ENCODE data around the gene CBS.
"Not testable (repeated sequence)": the region's sequence is repeated elsewhere in the genome, so short reads cannot be mapped to it uniquely, and the experiment has no call there.

The CBS gene

DNA sequence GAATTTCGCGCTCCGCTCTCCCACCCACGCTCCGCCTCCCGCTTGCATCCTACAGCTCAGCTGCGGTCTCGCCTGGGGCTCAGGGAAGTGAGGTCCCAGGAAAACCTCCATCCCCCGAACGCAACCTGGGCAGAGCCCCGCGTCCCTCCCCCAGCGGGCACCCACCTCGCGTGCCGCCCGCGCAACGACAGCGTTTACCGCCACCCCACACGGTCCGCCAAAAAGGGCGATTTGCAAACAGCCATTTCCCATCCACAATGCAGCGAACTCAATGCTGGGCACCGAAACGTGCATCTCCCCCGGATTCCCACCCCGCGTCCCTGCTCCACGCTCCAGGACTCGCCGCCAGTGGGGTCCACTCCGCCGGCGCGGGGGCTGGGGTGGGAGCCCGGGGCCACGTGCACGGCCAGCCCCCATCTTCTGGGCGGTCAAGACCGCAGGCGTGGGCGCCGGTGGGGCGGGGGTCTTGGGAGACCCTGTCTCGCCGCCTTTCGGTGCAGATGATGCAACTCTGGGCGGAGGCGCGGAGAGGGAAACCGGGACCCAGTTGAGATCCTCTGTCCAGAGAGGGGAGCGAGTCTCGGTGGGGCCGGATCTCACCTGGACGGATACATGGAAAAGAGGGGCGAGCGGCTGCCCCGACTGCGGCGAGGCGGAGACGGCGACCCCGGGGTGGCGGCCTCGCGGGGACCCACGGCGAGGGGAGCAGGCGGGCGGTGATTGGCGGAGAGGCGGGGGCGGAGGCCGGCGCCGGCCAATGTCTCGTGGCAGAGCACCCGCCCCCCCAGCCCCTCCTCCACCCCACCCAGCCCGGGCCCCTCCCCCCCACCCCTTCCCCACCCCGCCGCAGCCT, at the start of gene CBS:
CBS (minus strand) TSS at position 666 of the 853 bp plus-strand sequence. CDS start 3,642 bp downstream, outside the sequence.
- DNase-seq: not testable (repeated sequence)

DNA sequence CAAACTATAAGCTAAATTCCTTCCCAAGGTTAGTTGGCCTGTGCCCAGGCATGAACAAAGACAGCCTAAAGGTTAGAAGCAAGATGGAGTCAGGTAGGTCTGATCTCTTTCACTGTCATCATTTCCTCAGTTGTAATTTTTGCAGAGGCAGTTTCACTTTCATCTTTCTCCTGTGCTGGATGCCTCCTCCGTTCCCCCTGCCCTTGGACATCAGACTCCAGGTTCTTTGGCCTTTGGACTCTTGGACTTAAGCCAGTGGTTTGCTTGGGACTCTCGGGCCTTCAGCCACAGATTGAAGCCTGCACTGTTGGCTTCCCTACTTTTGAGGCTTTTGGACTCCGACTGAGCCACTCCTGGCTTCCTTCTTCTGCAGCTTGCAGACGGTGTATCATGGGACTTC, 40.3 kb upstream of the CBS start:
- DNase-seq: not testable (repeated sequence)

DNA sequence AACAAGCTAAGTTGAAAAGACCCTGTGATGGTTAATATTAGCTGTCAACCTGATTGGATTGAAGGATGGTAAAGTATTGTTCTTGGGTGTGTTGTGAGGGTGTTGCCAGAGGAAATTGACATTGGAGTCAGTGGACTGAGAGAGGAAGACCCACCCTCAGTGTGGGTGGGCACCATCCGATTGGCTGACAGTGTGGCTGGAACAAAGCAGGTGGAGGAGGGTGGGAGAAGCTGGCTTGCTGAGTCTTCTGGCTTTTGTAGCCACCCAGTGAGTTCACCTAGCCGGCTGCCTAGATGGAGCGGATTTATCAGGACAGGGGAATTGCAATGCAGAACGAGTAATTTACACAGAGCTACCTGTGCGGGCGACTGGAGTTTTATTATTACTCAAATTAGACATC, 38.8 kb upstream of the CBS start:
- not testable (repeated sequence) for DNase-seq

DNA sequence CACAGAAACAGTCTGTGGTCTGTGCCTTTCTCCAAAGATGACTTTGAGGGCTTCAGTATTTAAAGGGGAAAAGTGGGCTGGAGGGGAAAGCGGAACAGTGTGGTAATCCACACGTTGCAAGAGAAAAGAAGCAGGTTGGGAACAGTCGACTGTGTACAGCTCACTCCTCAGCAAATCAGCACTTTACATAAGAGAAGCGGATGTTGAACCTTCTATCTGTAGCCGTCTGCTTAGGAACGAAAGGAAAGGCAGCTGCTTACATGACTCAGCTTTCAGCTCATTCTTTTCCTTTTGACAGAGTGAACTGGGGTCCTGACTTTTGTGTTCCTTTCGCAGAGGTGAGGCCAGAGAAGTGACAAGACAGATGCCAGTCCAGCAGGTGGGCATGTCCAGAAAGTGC, 33.4 kb upstream of the CBS start:
- not testable (repeated sequence) for DNase-seq

DNA sequence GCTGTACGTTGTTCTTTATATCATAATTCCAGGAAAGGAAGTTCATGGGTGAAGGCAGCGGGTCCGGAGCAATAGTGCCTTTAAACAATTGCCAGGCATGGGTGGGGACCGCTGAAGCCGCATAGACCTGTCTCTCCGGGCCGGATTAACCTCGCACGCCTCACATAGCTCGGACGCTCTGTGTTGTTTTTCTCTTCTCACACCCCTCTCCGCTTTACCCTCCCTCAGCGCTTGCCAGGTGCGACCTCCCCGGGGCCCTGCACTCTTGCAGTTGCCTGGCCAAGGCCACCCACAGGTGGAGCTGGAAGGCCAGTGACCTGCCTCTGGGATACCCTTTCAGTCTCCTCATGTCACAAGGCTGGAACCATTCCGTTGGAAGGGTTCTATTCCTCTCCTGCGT, 32.5 kb upstream of the CBS start:
- not testable (repeated sequence) for DNase-seq

DNA sequence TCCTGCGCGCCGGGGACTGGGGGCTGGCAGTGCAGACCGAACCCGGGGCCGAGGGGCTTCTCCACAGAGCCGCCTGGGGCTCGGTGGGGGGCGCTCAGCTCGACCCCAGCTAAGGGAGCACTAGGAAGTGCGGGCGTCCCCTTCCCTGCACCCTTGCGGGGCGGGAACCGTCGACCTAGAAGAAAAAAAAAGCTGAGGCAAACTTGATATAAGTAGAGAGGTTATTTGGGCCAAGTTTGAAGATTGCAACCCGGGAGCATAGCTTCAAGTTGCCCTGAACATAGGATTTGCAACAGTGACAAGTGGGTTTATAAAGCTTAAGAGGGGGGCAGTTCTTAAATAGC, 32.1 kb upstream of the CBS start:
- not testable (repeated sequence) for DNase-seq

DNA sequence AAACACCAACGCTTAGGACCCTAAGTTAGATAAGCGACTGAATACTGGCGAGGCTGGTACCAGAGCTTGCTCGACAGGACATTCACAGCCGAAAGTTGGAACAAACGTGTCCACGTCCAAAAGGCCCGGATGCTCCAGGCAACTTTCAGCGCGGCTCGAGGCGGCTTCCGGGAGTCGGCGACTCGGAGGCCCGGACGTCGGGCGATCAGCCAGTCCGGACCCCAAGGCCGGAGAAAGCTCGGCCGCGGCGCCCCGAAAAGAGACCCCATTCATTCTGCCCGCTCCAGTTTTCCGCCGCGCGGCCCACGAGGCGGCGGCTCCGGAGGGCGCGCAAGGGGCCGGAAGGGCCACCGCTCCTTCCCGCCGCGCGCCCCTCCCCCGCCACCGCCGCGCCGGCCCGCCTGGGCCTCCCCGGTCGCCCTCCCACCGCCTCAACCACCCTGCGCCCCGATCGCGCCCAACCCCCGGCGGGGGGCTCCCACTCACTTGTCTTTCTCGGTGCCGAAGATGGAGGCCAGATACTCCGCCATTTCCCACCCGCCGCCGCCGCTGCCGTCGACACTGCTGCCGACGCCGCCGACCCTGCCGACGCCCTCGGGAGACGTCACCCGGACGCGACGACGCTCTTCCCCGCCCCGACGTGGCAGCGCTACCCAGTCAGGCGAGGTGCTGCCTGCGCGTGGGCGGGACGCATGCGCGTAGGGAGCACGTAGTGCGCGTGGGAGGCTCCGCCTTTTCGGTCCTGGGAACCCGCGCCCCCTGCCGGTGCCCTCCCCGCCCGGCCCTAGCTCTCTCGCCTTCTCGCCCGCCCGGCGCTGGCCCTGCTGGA, 31.5 kb upstream of the CBS start, which contains the start of gene U2AF1:
U2AF1 (minus strand) TSS at position 606 of the 829 bp plus-strand sequence; CDS start at position 530, 76 bp downstream.
- DNase-seq: not testable (repeated sequence)

DNA sequence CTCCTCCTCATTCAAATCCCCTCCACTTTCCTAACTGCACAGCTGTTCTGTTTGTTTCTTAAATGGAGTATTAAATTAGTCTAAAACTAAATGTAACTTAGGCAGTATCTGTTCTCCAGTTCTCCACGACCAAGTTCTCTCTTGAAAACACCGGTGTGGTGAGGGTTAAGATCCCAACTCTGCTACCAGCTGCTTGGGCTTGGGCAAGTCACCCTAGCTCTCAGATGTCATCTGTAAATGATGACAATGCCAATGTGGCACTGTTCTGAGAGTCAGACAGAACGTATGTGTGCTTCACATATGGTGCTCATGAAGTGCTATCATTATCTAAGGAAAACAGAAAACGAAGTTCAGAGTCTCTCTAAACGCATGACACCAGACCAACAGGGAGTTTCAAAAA, 29.0 kb upstream of the CBS start:
- not testable (repeated sequence) for DNase-seq

DNA sequence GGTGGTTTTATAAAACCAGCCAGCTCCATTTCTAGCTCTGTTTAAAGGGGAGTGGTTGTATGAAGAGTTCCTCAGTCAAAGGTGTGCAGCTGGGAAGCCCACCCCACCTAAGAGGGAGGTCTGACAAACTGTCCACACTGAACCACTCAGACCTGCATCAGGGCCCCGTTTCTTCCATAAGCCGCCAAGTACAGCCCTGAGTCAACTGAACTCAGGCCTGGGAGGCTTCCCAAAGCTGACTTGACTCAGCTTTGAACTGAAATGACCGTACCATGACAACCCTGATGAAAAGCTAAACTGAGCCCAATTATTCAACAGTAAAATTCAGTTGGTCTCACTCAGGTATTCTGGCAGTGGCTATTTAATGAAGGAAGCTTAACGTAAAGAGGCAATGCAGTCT, 26.6 kb upstream of the CBS start:
- DNase-seq: not testable (repeated sequence)

DNA sequence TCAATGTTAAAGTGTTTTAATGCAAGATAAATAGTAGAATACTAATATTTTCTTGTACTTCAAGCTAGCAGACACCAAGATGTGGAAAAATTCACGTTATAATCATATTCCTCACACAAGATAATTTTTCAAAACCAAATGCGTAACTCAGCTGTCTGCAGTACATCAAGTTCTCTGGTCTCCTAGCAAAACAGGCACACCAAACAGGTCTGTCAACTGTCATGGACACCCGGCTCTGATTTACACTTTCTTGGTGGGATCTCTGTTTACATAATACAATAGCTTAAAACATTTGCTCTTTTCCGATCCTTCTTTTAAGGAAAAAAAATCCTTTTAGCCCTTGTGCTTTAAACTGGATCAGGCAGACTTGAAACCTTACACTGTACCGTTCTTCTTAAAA, 26.0 kb upstream of the CBS start:
- DNase-seq: not testable (repeated sequence)

DNA sequence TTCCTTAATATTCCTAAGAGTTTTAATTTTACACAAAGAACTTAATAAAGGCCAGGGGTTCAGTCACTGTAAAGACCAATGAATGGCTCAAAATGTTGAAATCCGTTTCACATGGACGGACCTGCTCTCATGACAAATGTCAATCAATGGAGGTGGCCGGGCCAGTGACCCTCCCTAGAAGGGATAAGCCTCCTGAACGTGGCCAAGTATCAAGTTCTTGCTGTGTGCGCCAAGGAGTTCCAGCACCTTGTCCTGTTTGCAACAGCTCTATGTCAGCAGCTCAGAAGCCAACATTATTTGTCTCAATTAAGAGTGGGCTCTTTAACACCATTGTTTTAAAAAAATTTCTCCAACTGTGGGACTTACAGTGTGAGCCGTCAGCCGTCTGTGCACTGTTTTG, 25.4 kb upstream of the CBS start:
- not testable (repeated sequence) for DNase-seq

DNA sequence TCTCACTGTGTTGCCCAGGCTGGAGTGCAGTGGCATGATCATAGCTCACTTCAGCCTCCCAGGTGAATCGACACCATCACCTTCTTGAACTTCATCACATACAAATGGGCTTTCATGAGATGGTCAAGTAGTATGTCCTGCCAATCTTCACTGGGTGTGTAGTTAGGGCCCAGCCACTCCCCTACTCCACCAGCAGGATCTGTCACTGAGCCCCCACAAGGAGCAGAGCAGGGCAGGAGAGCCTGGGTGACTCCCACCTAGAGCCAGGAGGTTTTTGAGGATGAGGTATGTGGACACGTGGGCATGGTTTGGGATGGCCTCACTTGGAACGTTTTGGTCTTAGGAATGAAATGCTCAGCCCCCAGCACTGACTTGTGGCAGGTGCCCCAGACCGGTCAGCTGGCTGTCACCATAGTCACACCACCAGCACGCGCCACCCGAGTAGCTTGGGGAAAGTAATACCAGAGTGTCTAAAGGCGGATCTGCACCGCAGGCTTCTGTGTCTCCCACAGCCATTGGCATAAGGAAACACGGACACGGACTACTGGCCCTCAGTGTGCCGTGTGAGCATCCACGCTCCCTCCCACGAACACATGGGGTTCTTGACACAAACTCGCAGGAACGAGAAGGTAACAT, 16.5 kb upstream of the CBS start:
- DNase-seq: not testable (repeated sequence)

DNA sequence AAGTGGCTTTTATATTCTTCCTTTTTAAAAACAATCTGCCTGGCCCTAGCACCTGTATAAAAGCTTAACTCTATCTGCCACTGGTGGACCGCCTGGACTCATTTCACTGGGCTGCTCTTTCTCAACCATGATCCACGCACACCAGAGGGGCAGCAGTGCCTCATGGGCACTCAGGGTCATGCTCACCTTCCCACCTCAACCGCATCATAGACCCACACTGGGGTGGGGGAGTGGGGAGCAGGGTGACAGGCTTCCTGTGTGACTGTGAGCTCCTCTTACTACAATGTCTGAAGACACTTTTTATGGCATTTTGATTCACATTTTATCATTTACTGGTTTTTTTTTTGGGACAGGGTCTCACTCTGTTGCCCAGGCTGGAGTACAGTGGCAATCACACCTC, 15.3 kb upstream of the CBS start:
- DNase-seq: not testable (repeated sequence)

DNA sequence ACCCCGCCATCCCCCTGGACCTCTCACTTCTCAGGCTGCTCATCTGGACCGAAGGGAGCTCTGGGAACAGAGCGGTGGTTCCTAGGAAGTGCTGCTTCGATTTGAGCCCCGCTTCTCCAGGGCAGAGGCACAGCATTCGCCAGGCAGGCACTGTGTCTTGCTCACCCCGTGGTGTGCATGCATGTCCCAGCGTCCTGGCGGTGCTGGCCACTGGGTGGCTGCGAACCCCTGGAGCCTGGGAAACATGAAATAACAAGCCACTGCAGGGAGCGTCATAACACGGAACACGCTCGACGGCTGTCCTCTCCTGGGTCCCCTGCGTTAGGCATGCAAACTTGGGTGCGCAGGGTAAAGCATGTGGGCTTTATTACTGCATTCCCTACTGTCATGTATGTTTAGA, 13.8 kb upstream of the CBS start:
- not testable (repeated sequence) for DNase-seq

DNA sequence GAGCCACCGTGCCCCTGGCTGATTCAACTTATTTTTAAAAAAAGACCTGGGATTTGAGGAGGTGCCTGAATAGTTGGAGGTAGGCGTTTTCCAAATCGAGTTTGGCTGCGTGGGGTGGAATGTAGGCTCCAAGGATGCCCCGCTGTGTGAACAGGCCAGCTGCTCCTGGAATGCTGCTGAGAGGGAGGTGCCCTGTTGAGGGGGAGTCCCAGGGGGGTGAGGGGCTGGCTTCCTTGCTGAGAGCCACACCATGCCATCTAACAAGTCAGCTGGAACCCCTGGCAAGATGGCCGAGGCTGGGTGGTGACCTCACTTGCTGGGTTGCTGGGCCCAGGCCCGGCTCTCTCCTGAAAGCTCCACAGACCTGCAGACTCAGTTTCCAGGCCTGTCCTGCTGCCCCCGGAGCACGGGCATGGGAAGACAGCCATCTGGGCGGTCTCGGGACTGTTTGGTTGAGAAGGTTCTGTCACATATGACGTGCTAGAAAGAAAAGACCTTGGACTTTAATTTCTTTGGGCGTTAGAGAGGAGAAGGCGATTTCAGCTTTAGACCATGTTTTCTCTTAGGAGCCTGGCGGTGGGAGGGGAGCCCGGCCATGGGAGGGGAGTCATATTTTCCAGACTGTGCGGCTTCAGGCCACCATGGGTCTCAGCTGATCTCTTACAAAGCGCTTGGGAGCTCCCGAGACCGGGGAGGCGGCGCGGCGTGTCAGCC, 7.1 kb upstream of the CBS start:
- not testable (repeated sequence) for DNase-seq

DNA sequence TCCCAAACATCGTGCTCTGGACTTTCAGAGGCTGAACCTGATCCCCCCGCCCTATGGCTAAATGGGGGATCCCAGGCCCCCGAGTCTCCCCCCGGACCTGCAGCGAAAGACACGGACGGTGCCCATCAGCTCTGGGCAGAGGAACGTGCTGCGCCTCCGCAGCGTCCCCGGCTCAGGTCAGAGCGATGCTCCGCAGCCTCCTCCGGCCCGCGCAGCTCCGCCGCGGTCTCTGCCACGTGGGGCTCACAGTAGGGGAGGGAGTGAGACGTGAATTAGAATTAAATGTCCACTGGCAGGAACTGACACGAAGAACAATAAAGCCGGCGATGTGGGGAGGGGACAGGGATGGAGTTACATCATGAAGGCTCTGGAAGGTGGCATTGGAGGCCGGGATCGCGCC, 1.0 kb upstream of the CBS start:
- DNase-seq: not testable (repeated sequence)

DNA sequence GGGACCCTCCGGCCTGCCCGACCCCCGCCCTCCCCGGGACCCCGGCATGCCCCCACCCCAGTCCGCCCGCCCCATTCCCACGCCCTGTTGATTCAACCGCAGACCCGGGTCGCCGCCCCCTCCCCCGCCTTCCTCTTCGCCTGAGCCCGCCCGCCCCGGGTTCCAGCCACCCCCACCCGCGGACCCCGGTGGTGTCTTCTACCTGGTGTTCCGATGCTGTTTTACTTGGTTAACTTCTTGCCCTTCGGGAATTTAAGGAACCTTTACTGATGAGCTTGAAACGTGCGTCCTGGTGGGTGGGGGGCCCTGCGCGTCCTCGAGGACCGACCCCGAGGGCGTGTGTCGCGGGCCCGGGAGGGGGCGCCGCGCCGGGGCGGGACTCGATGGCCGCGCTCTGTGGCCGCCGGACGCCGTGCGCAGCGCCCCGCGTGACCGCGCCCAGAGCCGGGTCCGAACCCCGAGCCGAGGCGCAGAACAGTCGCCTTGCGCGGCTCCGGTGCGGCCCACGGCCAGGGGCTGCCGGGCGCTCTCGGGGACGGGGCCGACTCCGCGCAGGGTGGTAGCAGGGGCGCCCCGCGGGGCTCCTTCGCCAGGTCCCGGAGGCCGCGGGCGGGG, 495 bp upstream of the CBS start:
- DNase-seq: not testable (repeated sequence)

DNA sequence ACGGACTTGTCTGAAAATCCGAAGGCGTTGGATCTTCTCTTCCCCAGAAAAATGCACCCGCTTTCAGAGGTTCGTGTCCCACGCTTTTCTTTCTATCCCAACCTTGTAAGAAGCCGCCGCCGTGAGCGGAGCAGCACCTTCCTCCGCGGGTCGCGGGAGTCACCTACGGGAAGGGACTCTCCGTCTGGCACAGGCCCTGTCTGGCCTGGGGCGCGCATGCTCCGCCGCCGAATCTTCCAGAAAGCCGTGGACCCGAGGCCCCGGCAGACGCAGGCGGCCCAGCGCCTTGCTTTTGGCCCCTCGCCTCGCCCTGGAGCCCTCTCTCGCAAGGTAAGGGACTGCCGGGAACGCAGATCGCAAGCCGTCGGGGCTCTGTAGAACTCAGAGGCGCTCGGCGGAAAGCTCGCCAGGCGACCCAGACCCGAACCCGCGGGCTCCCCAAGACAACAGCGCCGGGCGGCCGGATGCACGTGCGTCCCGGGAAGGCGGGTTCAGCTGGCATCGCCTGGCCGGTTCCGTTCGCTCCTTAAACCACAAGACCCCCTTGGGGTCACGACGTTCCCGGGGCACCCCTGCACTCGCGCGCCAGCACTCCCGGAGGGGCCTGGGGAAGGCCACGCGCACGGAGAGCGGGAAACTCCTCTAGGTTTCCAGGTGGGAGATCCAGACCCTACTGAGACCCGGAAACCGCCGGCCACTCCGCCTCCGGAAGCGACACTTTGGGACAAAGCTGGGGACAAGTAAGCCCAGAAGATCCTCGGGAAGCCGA, 1.1 kb downstream of the CBS start:
- not testable (repeated sequence) for DNase-seq

DNA sequence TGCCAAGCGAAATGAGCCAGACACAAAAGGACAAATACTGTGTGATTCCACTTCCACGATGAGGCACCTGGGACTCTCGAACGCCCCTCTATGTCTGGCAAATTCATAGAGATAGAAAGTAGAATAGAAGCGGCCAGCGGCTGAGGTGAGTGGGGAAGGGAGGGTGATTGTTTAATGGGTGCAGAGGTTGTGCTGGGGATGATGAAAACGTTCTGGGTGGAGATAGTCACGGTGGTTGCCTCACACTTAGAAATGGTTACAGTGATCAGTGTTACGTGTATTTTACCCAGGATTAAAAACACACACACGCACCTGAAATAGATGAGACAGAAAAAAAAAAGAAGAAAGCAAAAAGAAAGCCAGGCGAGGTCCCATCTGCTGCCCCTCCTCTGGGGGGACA, 2.9 kb downstream of the CBS start:
- not testable (repeated sequence) for DNase-seq

DNA sequence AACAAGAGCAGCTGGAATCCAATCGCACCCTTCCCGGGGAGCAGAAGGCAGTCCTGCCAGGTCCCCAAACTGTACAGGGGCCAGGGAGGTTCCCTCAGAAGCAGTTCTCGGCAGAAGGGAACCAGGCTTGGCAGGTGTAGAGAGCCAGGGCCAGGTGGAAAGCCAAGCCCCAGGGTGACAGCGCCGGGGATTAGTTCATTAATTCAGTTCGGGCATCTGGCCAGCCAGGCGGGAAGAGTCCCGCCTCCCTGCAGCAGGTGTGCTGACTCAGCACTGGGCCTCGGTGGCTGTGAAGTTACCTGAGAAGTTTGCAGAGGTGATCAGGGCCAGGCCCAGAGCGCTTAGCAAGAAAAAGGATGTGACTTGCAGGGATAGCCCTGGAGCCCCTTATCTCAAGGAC, 6.0 kb downstream of the CBS start:
- DNase-seq: not testable (repeated sequence)

DNA sequence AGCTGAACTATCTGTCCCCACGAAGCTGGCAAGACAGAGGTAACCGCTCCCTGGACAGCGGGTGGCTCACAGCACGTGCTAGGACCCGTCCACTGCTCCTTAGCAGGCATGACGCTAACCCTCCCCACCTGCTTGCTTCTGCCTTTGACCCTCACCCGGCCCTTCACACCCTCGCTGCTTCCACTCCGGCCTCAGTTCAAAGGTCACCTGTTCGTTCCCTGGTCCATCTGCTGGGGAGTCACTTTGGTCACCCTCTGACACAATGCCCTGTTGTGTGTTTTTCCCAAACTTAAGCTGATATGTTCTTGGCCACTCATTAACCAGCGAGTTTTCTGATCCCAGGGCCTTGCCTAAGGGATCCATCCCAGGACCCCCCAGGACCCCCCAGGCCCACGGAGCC, 7.6 kb downstream of the CBS start:
- DNase-seq: not testable (repeated sequence)
